Activated CD4-positive, alpha-beta T cell treated with anti-CD3 and anti-CD28 coated beads, Interleukin-2, amount 50 U/mL, for 16 hours (primary cell): Measurements from ENCODE around the gene ANKFY1.

ENCODE experiments used
- DNase-seq: peaks from one replicate; pipeline ENCODE4 v3.0.0-alpha.2; 2020

The ANKFY1 gene

DNA sequence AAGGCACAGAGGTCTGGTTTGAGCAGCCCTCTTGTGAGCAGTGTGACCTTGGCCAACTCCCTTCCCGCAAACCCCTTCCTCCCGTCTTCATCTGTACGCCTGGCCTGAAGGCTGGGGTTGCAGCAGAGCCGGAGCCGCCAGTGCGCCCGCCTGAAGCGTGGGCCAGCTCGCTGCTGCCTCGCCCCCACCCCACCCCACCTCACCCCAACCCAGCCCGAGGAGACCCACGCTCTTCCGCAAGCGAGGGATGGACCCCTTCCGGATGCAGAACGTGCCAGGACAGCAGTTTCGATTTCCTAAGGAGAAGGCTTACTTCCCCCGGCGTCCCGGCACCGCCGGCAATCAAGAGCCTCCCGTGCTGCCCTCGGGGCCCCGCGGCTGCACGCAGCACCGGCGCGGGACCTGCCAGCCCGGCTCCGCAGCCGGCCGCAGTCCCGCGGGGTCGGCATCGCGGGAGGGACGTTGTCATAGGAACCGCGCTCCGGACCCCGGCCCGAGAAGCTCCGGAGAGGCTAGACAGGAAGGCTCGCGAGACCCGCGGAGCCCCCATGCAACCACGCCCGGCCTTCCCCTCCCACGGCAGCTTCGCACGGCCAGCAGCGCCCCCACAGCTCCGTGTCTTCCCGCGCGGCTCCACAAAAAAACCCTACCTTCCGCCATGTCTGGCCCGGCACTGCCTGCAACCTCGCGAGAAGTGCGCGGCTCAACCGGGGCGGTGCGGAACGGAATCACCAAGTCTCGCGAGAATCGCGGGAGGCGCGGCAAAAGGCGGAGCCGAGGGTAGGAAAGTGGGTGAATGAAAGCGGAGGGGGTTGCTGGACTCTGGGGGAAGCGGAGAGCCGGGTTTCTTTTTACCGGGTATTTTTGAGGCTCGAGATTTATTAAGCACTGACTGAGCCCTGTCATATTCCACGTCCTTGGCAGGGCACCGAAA, at the start of gene ANKFY1:
Gene ANKFY1, minus strand, starts transcription at position 698 of the 934 bp plus-strand sequence. Its CDS starts 38 bp downstream, at position 660.
- DNase-seq: peak; percentile 97

DNA sequence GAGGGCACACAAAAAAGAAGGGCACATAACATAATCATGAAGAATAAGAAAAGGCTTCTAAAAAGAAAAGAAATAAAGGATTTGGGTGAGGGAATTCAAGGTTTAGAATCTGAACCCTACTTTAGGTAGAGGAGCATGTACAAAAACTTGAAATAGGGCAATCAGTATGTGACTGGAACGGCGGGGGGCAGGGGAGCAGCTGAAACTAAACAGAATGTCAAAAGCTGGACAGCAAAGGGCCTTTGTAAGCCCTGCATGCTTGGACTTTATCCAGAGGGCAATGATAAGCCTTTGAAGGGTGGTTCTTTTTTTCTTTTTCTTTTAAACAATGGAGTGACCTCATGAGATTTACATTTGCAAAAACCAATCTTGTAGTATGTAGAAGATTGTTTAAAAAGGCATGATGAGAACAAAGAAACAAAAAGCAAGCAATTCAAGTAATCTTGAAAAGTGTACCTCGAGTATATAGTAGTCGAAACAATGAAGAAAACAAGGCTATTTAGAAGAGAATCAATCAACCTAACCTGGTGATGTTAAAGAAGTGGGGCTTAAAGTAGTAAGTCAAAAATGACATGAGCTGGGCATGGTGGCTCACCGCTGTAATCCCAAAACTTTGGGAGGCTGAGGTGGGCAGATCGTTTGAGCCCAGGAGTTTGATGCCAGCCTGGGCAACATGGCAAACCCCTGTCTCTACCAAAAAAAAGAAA, 46.7 kb upstream of the ANKFY1 start:
- DNase-seq: no peak

- DNase-seq: no peak
These were observed 46.1 kb upstream of the ANKFY1 start for GRCh38 chr17:4309897-4310296.

GRCh38 chr17:4307179-4307930, 43.6 kb upstream of the ANKFY1 start:
- no peak for DNase-seq

GRCh38 chr17:4305224-4305623, 41.4 kb upstream of the ANKFY1 start:
- DNase-seq: no peak

- peak; percentile 62 for DNase-seq
These were observed 40.7 kb upstream of the ANKFY1 start for GRCh38 chr17:4304417-4305027.

DNA sequence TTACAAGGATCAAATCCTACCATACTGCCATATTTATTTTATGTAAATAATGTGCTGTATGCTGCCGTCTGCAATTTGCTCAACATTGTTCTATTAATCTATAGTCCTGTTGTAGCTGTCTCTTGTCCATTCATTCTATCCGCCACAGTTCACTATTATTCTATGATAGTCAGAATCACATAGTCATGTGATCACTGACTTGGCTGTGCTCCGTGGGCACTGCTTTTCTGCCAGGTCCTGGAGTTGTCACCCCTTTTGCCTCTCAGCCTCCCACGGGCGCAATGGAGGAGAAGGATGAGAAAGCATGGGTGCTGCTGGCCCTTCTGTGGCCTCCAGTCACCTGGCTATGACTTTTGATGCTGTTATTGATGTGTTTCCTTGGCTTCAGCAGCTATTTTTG, 37.3 kb upstream of the ANKFY1 start:
- DNase-seq: no peak

DNA sequence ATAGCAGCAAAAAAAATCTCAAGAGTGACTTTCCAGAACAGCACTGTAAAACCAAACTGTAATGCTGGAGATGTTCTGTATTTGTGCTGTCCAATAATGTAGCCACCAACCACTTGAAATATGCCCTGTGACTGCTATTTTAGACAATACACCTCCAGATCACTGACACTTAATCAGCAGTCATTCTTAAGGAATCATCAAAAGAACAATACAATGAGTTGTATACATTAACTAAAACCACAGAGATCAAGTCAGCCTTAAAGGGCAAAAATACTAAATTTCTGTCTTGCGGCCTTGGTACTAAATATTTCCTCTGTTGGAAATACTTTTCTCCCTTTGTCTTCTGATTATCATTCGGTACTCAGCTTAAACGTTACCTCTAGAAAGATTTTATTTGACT, 33.6 kb upstream of the ANKFY1 start:
- no peak for DNase-seq

DNA sequence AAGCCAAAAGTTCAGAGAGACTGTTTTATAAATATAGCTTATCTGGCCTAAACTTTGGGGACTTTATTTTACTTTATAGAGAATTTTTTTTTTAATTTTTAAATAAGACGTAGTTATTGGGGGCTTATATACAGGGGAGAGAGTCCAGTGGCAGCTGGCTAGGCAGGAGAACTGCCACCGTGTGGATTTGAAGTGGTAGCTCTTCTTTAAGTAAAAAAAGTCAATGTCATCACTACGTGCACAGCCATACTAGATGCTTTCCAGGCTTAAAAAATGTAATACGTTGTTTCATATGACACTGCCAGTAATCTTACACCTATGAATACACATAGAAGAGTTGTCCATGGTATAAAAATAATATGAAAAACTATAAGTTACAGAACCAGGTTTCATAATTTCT, 31.9 kb upstream of the ANKFY1 start:
- no peak for DNase-seq

DNA sequence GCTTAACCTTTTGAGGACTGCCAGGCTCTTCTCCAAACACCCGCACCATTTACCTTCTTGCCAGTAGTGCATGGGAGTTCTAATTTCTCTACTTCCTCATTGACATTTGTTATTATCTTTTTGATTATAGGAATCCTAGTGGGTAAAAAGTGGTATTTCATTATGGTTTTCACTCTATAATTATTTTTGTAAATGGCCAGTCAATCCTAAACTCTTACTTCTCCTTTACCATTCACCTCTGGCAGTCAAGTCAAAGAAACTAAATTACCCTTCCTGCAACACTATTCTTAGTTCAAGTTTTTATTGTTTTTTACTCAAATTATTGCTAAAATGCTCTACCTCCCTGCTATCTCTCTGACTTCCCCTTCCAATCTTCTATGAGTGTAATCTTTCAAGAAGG, 29.8 kb upstream of the ANKFY1 start:
- no peak for DNase-seq

GRCh38 chr17:4287710-4288109, 23.9 kb upstream of the ANKFY1 start:
- DNase-seq: no peak

- DNase-seq: no peak
These were observed 12.7 kb upstream of the ANKFY1 start for GRCh38 chr17:4276514-4276913.

DNA sequence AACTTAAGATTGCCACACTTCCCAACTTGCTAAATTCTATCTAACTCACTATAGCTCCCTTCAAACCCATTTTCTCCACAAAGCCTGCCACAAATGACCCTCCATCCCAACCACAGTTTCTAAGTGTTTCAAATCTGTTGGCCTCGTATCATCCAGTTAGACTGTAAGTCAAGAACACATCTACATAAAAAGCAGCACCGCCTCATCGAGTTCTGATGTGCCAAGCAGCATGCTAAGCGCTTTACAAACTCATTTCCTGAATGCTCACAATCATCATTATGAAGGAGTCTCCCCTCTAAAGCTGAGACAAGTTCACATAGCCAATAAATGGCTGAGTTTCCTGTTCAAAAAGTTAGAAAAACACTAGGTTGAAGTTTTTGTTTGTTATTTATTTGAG, 9.2 kb upstream of the ANKFY1 start:
- DNase-seq: no peak

- DNase-seq: no peak
These were observed 8.6 kb upstream of the ANKFY1 start for GRCh38 chr17:4272213-4272971.

DNA sequence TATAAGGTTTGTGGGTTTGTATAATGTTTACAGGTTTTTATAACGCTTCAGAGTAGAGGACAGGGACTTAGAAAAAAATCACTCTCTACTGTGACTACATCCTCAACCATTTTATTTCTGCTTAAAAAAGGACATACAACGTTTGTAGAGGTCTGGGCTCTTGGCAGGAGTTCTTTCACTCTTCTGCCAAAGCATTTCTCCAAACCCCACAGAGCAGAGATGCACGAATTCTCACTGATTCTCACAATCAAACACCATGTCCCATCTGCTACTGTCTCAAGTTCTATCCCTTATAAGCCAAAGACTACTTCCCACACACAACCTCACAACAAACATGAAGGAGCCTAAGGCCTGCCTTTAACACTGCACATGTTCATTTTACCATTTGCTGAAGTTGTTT, 7.0 kb upstream of the ANKFY1 start:
- DNase-seq: no peak

DNA sequence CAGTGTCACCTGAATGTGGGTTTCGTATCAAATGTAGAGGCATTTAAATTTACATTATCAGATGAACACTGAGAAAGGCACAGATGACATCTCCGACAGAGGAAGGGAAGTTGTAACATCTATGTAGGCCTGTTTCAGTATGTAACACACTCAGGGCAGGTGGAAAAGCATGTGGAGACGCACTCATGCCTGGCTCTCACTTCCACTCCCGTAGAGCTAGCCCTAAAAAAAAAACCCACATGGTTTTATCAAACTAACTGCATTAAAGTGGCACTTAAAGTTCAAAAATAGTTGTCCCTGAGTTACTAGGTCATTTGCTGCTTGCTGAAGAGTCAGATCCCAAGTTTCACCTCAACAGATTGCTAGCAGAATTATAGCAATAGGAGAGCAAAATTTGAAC, 6.1 kb upstream of the ANKFY1 start:
- no peak for DNase-seq

GRCh38 chr17:4267402-4267801, 3.6 kb upstream of the ANKFY1 start:
- no peak for DNase-seq

DNA sequence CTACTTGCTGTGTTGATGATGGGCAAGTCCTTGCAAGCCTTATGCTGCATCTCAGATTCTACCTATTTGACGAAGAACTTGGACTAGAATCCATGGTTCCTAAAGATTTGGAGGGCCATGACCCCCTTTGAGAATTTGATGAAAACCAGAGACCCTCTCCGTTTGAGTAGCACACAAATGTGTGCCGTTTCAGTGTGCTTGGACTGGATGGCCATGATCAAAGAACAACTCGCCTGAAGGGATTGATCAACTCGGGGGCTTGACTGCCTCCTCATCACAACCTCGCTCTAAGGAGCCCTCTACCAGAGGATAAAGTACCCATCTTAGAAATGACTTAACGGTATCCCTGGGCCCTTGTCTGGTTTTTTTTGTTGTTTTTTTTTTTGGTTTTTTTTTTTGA, 2.8 kb upstream of the ANKFY1 start:
- no peak for DNase-seq

DNA sequence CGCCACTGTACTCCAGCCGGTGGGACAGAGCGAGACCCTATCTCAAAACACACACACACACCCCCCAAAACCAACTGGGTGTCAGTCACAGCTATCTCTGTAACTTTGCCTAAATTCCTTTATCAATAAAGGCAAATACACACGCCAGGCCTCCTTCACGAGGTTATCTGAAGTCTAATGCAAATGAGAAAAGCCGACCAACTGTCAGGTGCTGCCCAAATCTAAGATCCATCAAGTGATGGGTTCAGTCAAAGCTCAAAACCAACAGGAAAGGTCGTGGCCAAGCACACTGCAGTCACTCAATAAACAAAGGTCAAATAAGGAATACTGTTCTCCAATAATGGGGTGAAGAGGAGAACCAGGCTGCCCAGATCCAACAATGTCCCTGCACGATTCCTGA, 1.1 kb downstream of the ANKFY1 start:
- DNase-seq: no peak

DNA sequence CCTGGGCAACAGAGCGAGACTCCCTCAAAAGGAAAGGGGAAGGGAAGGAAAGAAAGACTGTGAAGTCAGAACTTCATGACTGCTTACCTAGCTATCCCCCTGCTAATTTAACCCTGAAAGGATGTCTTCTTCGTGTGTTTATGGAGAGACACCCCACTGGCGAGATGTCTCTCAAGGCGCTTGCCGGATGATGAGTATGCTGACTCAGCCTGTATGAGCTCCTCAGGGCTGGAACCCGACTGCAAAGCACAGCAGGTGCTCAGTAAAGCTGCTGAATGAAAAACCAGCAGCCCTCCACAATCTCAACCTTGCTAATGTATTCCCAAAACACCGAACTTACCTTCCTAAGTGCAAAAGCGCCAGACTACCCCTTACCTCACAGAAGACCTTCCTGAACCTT, 2.3 kb downstream of the ANKFY1 start:
- DNase-seq: no peak

DNA sequence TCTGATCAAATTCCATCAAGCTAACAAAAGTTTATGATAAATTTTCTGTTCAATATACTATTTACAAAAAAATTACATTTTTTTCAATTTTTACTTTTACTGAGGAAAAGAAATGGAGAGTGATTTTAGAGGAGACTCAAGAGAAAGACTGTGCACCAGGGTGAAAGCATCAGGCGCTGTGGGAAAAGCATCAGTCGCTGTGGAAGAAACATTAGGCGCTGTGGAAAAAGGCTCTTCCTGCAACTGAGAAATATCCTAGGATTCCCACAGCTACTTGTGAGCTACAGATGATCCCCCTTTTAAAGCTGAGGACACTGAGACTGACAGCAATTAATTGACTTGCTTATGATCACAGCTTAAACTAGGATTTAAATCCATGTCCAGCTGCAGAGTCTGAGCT, 4.9 kb downstream of the ANKFY1 start:
- DNase-seq: no peak

GRCh38 chr17:4256952-4257351, 6.8 kb downstream of the ANKFY1 start:
- DNase-seq: peak; percentile 40
